Immature natural killer cell (primary cell): ENCODE measurements around the gene RDH16. TPM values are rescaled to one million over a fixed set of nuclear protein-coding genes. Genes with fewer than 3 reads are reported as not detected.
"Not testable (repeated sequence)": the region's sequence is repeated elsewhere in the genome, so short reads cannot be mapped to it uniquely, and the experiment has no call there.

Experiments used
- DNase-seq, 3 donors: peaks; one replicate each; pipeline ENCODE4 v3.0.0; 2022; ENCODE audit warnings: mixed read lengths in 1 of 3
- H3K27ac Mint-ChIP-seq, 6 donors: one replicate each; pipeline ENCODE4 v1.8.0; 2020; ENCODE audit warnings: mixed read lengths in 6 of 6, mild to moderate bottlenecking in 5 of 6, inconsistent platforms in 4 of 6, moderate library complexity in 3 of 6
- H3K27me3 Mint-ChIP-seq, 3 donors: one replicate each; pipeline ENCODE4 v1.8.0; 2020 to 2021; ENCODE audit warnings: low read depth in 3 of 3, mild to moderate bottlenecking in 3 of 3, mixed read lengths in 3 of 3, moderate library complexity in 3 of 3, inconsistent platforms in 1 of 3
- H3K36me3 Mint-ChIP-seq, 3 donors: one replicate each; pipeline ENCODE4 v1.8.0; 2020; ENCODE audit warnings: mixed read lengths in 3 of 3, inconsistent platforms in 2 of 3, mild to moderate bottlenecking in 2 of 3
- H3K4me1 Mint-ChIP-seq, 2 donors: one replicate each; pipeline ENCODE4 v1.8.0; 2020; ENCODE audit warnings: inconsistent platforms in 2 of 2, mild to moderate bottlenecking in 2 of 2, mixed read lengths in 2 of 2, moderate library complexity in 1 of 2
- H3K4me3 Mint-ChIP-seq, 5 donors: one replicate each; pipeline ENCODE4 v1.8.0; 2020; ENCODE audit warnings: mild to moderate bottlenecking in 5 of 5, mixed read lengths in 5 of 5, inconsistent platforms in 3 of 5, moderate library complexity in 3 of 5
- H3K9me3 Mint-ChIP-seq, 6 donors: one replicate each; pipeline ENCODE4 v1.8.0; 2020; ENCODE audit warnings: mild to moderate bottlenecking in 6 of 6, mixed read lengths in 6 of 6, inconsistent platforms in 4 of 6, moderate library complexity in 3 of 6
- polyA plus RNA-seq, 3 donors: library from polyadenylated mRNA; unstranded; fragments of 300-500 nt; fragmentation: Illumina TruSeq; gene quantifications; one replicate each; pipeline ENCODE4 v1.2.3, GENCODE V29; 2021

The RDH16 gene
- polyA plus RNA-seq, 3 donors from 2014 or later: 0.14 to 1.9 (median 0.18) TPM

DNA sequence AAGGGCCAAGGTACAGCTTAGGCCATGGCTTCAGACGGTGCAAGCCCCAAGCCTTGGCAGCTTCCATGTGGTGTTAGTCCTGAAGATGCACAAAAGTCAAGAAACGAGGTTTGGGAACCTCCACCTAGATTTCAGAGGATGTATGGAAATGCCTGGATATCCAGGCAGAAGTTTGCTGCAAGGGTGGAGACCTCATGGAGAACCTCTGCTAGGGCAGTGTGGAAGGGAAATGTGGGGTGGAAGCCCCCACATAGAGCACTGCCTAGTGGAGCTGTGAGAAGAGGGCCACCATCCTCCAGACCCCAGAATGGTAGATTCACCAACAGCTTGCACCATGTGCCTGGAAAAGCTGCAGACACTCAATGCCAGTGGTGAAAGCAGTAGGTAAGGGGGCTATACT lies 48.0 kb downstream of the RDH16 start:
- H3K27me3 Mint-ChIP-seq, H3K27ac Mint-ChIP-seq, H3K4me1 Mint-ChIP-seq, H3K4me3 Mint-ChIP-seq, H3K9me3 Mint-ChIP-seq, DNase-seq, H3K36me3 Mint-ChIP-seq: not testable (repeated sequence)

DNA sequence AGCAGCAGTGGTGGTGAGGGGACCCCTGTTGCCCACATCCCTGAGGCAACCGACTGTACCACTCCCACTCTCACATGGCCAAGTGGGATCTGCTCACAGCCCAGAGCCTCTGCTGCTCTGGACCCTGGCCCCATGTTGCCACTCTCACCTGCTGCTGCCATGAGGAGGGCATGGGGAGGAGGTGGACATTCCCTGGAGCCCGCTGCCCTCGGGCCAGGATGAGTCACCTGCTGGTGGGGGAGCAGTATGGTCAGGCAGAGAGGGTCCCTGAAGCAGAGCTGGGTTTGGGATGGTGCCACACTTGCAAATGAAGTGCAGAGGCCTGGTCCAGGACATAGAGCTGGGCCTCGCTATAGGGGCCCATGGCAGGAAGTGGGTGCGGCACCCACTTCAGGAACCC lies 49.3 kb downstream of the RDH16 start:
- DNase-seq: no peak
- no peaks in the 10 kb centered on the region for H3K4me1 Mint-ChIP-seq
- H3K36me3 Mint-ChIP-seq: peaks cover 0 to 4% (median 0%) of the 10 kb centered on the region in 3 donors
- peaks cover 3 to 6% (median 5%) of the 10 kb centered on the region in 3 donors for H3K27me3 Mint-ChIP-seq
- H3K4me3 Mint-ChIP-seq: no peak overlapping the region
- no peak overlapping the region for H3K27ac Mint-ChIP-seq
- peaks cover 0 to 7% (median 0%) of the 10 kb centered on the region in 6 donors for H3K9me3 Mint-ChIP-seq

DNA sequence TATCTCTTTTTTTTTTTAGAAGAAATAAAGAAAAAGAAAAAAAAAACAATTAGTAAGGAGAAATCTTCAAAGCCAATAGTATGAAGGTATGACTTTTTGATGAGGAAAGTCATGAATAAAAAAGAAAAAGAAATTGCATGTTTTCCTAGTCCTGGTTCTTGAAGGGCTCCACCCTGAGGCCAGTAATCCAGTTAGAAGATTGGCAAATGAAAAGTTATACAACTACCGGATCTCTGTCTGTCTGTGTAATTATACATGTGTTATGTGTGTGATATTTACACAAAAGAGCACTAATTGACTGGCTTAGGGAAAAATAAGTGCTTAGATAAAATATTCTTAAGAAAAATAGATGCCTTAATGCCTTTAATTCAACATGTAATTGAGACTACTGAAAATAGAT lies 51.6 kb downstream of the RDH16 start:
- no peak for DNase-seq
- peaks cover 0 to 15% (median 7%) of the 10 kb centered on the region in 6 donors for H3K9me3 Mint-ChIP-seq

DNA sequence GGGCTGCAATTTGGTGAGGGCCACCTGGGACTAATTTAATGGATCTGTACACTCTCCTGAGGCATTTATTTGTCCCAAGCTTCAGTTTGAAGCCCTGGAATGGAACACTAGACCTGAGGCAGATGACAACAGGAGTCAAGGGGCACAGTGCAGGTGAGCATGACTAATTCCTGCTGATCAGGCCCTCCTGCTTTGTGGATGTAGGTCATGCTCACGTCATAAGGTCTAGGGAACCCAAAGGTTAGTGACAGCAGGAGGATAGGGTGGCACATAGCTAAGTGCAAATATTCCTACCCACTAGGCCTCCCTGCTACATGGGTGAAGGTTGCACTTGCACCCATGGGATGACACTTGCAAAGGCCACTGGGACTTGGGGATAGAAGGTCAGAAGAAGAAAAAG lies 54.0 kb downstream of the RDH16 start:
- peaks cover 0 to 25% (median 14%) of the 10 kb centered on the region in 6 donors for H3K9me3 Mint-ChIP-seq
- DNase-seq: no peak
- no peak overlapping the region for H3K27ac Mint-ChIP-seq
- peaks cover 2 to 5% (median 3%) of the 10 kb centered on the region in 3 donors for H3K27me3 Mint-ChIP-seq
- no peaks in the 10 kb centered on the region for H3K4me1 Mint-ChIP-seq
- peaks cover 4% of the 10 kb centered on the region in 3 donors for H3K36me3 Mint-ChIP-seq
- H3K4me3 Mint-ChIP-seq: no peak overlapping the region

More for the DNA sequence above, 51.6 kb downstream of the RDH16 start:
- Mint-ChIP-seq H3K36me3 (peaks cover 4 to 8% (median 4%) of the 10 kb centered on the region in 3 donors), H3K27ac (no peak overlapping the region), H3K27me3 (peaks cover 3 to 5% (median 4%) of the 10 kb centered on the region in 3 donors), H3K4me1 (no peaks in the 10 kb centered on the region), H3K4me3 (no peak overlapping the region)

Other genes with a start within 250 kb of the RDH16 start
- 100 to 1,000 TPM; 662 to 819 (median 747) TPM for gene NACA, start 232.3 kb downstream of the RDH16 start, polyA plus RNA-seq
- gene PRIM1, start 205.3 kb downstream of the RDH16 start, polyA plus RNA-seq: 10 to 100 TPM; 24.6 to 31.7 (median 27.4) TPM
- 1 to 10 TPM in 1 of 3 donors, not detected in 2; 1.1 TPM for gene HSD17B6, start 194.3 kb downstream of the RDH16 start, polyA plus RNA-seq
- gene SDR9C7, start 23.2 kb downstream of the RDH16 start, polyA plus RNA-seq: not detected
- 1 to 10 TPM in 2 of 3 donors, not detected in 1; 1.1 to 2.6 TPM for gene ZBTB39, start 48.9 kb upstream of the RDH16 start, polyA plus RNA-seq
- gene TAC3, start 58.9 kb upstream of the RDH16 start, polyA plus RNA-seq: not detected
- gene MYO1A, start 92.5 kb upstream of the RDH16 start, polyA plus RNA-seq: not detected
- gene NEMP1, start 121.2 kb upstream of the RDH16 start, polyA plus RNA-seq: 1 to 10 TPM; 1.6 to 4.1 (median 2.6) TPM
- 1 to 10 TPM; 1.0 to 2.7 (median 1.3) TPM for gene NAB2, start 131.5 kb upstream of the RDH16 start, polyA plus RNA-seq
- gene STAT6, start 153.8 kb upstream of the RDH16 start, polyA plus RNA-seq: 10 to 100 TPM; 71.1 to 94.0 (median 89.1) TPM
- gene LRP1, start 170.9 kb upstream of the RDH16 start, polyA plus RNA-seq: under 1 TPM in 2 of 3 donors, not detected in 1; 0.08 to 0.22 TPM
- gene LRP1-AS, start 190.0 kb upstream of the RDH16 start, polyA plus RNA-seq: not detected